Endodermal cell (in vitro differentiated cells): Measurements from ENCODE around the gene RXFP4. TPM values are rescaled to one million over a fixed set of nuclear protein-coding genes. Genes with fewer than 3 reads are reported as not detected.

ENCODE experiments used
- DNase-seq: peaks from one replicate; pipeline ENCODE4 v3.0.0-alpha.2; 2017
- H3K27ac ChIP-seq: 2 replicates; pipeline ENCODE4 v1.5.1; 2013; ENCODE audit warnings: mild to moderate bottlenecking, low read depth, low read length, moderate library complexity
- H3K27me3 ChIP-seq: 2 replicates; pipeline ENCODE4 v1.6.1; 2013; ENCODE audit warnings: mild to moderate bottlenecking, low read length, moderate library complexity; ENCODE audit not compliant: insufficient read depth, control insufficient read depth, poor library complexity, severe bottlenecking
- H3K36me3 ChIP-seq: 2 replicates; pipeline ENCODE4 v1.7.0; 2013; ENCODE audit warnings: mild to moderate bottlenecking, low read length, moderate library complexity; ENCODE audit not compliant: control insufficient read depth, insufficient read depth
- H3K4me1 ChIP-seq: one replicate; pipeline ENCODE4 v1.7.0; 2013; ENCODE audit warnings: low read length; ENCODE audit not compliant: control insufficient read depth, insufficient read depth
- H3K4me3 ChIP-seq: 2 replicates; pipeline ENCODE4 v1.5.1; 2013; ENCODE audit warnings: mild to moderate bottlenecking, low read length, moderate library complexity
- H3K9ac ChIP-seq: 2 replicates; pipeline ENCODE4 v1.6.1; 2013; ENCODE audit warnings: mild to moderate bottlenecking, low read length, moderate library complexity; ENCODE audit not compliant: poor library complexity, severe bottlenecking; ENCODE audit errors: extremely low read depth
- H3K9me3 ChIP-seq: 2 replicates; pipeline ENCODE4 v1.6.1; 2013; ENCODE audit warnings: mild to moderate bottlenecking, low read length, moderate library complexity; ENCODE audit not compliant: control insufficient read depth
- H3K27ac Mint-ChIP-seq: 2 replicates; pipeline ENCODE4 v1.8.0; 2020; ENCODE audit warnings: mixed read lengths
- H3K27me3 Mint-ChIP-seq: 2 replicates; pipeline ENCODE4 v1.8.0; 2021; ENCODE audit warnings: mild to moderate bottlenecking, mixed read lengths; ENCODE audit not compliant: insufficient read depth
- H3K36me3 Mint-ChIP-seq: 2 replicates; pipeline ENCODE4 v1.8.0; 2020; ENCODE audit warnings: low read depth, mixed read lengths
- H3K4me1 Mint-ChIP-seq: 2 replicates; pipeline ENCODE4 v1.8.0; 2020; ENCODE audit warnings: mixed read lengths
- H3K4me3 Mint-ChIP-seq: 2 replicates; pipeline ENCODE4 v1.8.0; 2020; ENCODE audit warnings: mild to moderate bottlenecking, moderate library complexity, mixed read lengths
- H3K9me3 Mint-ChIP-seq: 2 replicates; pipeline ENCODE4 v1.8.0; 2020; ENCODE audit warnings: mild to moderate bottlenecking, mixed read lengths
- WGBS, 2 experiments: methylation state at CpG; one replicate each; pipeline versions ENCODE4 v1.1.5 to v1.1.7; 2013; ENCODE audit warnings: missing lambda C conversion rate in 2 of 2, mixed read lengths in 1 of 2; ENCODE audit not compliant: insufficient coverage in 1 of 2, insufficient read length in 1 of 2; 5-methylcytosine and 5-hydroxymethylcytosine counted together
- total RNA-seq, 2 donors: library from RNA; stranded (reverse); fragmentation: NEBNext Ultra II Directional in 1 of 2; extraction: Animal tissue kit (Norgen Biotek cat#: 25700) in 1 of 2; gene quantifications; 2 replicates in 1 of 2; 3 replicates in 1 of 2; pipeline ENCODE4 v1.2.1, GENCODE V29; 2021
- TF ChIP-seq, protein P1 (sequence below): fragments of 200-600 bp; sonication (generic); conservative IDR thresholded peaks from 2 replicates; pipeline ENCODE4 v1.5.0; 2021; ENCODE audit warnings: antibody characterized with exemption, mild to moderate bottlenecking

Gene RXFP4
- total RNA-seq, 2 donors from 2014 or later = not detected

DNA sequence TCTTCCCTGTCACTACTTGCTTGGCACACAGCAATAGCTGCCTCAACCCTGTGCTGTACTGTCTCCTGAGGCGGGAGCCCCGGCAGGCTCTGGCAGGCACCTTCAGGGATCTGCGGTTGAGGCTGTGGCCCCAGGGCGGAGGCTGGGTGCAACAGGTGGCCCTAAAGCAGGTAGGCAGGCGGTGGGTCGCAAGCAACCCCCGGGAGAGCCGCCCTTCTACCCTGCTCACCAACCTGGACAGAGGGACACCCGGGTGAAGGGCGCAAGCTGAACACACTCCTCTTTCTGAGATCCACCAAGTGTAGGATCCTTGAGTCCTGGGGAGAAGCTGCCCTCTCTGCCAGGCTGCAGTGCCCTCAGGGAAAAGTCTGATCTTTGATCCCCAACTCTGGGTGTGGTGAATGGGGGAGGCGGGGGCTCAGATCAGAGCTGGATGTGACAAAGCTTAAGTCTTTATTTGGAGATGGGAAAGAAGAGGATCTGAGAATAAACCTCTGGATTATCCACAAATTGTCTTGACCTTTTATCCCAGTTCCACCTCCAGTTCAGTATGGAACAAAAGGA is 1.2 kb downstream of the RXFP4 start:
- Mint-ChIP-seq H3K9me3 (no peaks in the 10 kb centered on the region), H3K27ac (no peak overlapping the region), H3K36me3 (peaks cover 12% of the 10 kb centered on the region), H3K4me1 (peaks cover 24% of the 10 kb centered on the region), H3K4me3 (no peak overlapping the region), H3K27me3 (no peaks in the 10 kb centered on the region)
- H3K4me3 ChIP-seq = no peak overlapping the region
- H3K36me3 ChIP-seq = peaks cover 18% of the 10 kb centered on the region
- TF ChIP-seq, protein P1, sequence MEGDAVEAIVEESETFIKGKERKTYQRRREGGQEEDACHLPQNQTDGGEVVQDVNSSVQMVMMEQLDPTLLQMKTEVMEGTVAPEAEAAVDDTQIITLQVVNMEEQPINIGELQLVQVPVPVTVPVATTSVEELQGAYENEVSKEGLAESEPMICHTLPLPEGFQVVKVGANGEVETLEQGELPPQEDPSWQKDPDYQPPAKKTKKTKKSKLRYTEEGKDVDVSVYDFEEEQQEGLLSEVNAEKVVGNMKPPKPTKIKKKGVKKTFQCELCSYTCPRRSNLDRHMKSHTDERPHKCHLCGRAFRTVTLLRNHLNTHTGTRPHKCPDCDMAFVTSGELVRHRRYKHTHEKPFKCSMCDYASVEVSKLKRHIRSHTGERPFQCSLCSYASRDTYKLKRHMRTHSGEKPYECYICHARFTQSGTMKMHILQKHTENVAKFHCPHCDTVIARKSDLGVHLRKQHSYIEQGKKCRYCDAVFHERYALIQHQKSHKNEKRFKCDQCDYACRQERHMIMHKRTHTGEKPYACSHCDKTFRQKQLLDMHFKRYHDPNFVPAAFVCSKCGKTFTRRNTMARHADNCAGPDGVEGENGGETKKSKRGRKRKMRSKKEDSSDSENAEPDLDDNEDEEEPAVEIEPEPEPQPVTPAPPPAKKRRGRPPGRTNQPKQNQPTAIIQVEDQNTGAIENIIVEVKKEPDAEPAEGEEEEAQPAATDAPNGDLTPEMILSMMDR = no peak
- H3K9me3 ChIP-seq = no peaks in the 10 kb centered on the region
- H3K9ac ChIP-seq = no peak overlapping the region
- H3K27ac ChIP-seq = no peak overlapping the region
- DNase-seq = no peak
- H3K4me1 ChIP-seq = no peaks in the 10 kb centered on the region
- WGBS, 2 experiments = 94 to 98% methylated on average over 11 of the region's 11 CpGs
- H3K27me3 ChIP-seq = no peaks in the 10 kb centered on the region

DNA sequence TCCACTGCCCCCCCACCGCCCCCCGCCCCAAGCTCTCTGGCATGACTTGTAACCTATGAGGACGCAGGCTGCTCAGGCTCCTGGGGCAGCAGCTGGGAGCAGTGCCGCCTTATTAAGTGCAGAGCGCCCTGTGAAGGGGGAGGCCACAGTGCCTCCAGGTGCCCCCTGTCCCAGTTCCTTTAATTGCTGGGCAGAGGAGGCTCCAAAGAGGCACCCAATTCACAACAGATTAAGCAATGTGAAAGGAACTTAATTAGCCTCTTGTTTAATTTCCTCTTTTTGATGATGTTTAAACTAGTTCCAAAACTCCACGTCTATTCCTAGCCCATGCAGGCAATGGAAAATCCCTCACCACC is 3.0 kb downstream of the RXFP4 start:
- Histone ChIP-seq H3K4me1 (no peaks in the 10 kb centered on the region), H3K9me3 (no peaks in the 10 kb centered on the region), H3K4me3 (no peak overlapping the region), H3K27me3 (no peaks in the 10 kb centered on the region), H3K36me3 (peaks cover 30% of the 10 kb centered on the region), H3K9ac (no peak overlapping the region), H3K27ac (no peak overlapping the region)
- Mint-ChIP-seq H3K4me3 (no peak overlapping the region), H3K27me3 (no peaks in the 10 kb centered on the region), H3K4me1 (peaks cover 21% of the 10 kb centered on the region), H3K27ac (no peak overlapping the region), H3K9me3 (no peaks in the 10 kb centered on the region), H3K36me3 (peaks cover 17% of the 10 kb centered on the region)
- DNase-seq = no peak
- TF ChIP-seq, protein P1 = no peak
- 83 to 89% methylated on average over 3 to 6 of the region's 6 CpGs for WGBS, 2 experiments

DNA sequence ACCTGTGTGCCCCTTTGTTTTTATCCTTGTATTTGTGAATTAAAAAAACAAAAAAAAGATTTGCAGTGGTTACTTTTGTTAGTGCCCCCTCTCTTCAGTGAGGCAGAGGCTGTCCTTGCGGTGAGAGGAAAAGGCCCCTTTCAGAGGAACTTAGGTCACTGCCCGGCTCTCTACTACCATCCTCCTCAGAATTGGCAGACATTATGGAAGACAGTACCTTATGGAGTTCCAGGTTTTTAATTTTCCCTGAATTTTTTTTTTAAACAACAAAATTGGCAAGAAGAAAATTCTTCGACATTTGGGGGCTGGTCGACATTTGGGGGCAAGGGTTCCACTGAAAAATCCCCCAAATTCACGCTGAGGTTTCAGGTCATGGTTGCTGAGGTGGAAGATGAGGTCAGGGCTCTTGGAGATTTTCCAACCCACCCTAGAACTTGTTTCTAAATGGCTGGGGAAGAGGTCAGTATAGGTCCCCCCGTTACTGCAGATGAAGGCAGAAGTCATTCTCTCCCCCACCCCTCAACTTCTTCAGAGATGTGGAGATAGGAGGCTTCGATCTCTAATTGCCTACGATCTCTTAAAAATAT is 5.3 kb downstream of the RXFP4 start:
- no peak overlapping the region for H3K4me3 ChIP-seq
- H3K4me1 ChIP-seq = no peaks in the 10 kb centered on the region
- TF ChIP-seq, protein P1 = no peak
- Mint-ChIP-seq H3K4me3 (no peak overlapping the region), H3K4me1 (peaks cover 21% of the 10 kb centered on the region), H3K36me3 (peaks cover 33% of the 10 kb centered on the region), H3K27ac (peak overlapping the region; percentile 81), H3K27me3 (no peaks in the 10 kb centered on the region), H3K9me3 (no peaks in the 10 kb centered on the region)
- no peak overlapping the region for H3K9ac ChIP-seq
- no peaks in the 10 kb centered on the region for H3K27me3 ChIP-seq
- no peaks in the 10 kb centered on the region for H3K9me3 ChIP-seq
- H3K36me3 ChIP-seq = peaks cover 50% of the 10 kb centered on the region
- WGBS, 2 experiments = 94 to 95% methylated on average over 3 to 7 of the region's 8 CpGs
- no peak for DNase-seq
- H3K27ac ChIP-seq = no peak overlapping the region
